GM23338 (cell line): ENCODE data around the gene ASPDH.

Source experiments
- CREB1 ChIP-seq: fragments of 250-450 bp; sonication (Bioruptor Pico); IDR thresholded peaks from 2 replicates; pipeline ENCODE4 v1.5.0; 2020; ENCODE audit warnings: low read depth, mild to moderate bottlenecking, moderate library complexity
- CTCF ChIP-seq, 2 experiments: fragments of 200-600 bp in 1 of 2; sonication (generic) in 1 of 2; conservative IDR thresholded peaks; 2 replicates each; pipeline versions ENCODE4 v1.5.1 to v1.6.1; 2016 to 2017; ENCODE audit warnings: antibody characterized with exemption in 2 of 2, low read depth in 2 of 2, mild to moderate bottlenecking in 2 of 2, moderate library complexity in 1 of 2
- EZH2 ChIP-seq: fragments of 200-600 bp; sonication (generic); IDR thresholded peaks from one replicate; pipeline ENCODE4 v1.8.0; 2017; ENCODE audit warnings: antibody characterized with exemption, mild to moderate bottlenecking, low read depth; ENCODE audit not compliant: unreplicated experiment
- EZH2phosphoT487 ChIP-seq: fragments of 200-600 bp; sonication (generic); IDR thresholded peaks from one replicate; pipeline ENCODE4 v1.8.1; 2018; ENCODE audit warnings: antibody characterized with exemption; ENCODE audit not compliant: unreplicated experiment

GRCh38 chr19:50475101-50475568 lies 38.6 kb downstream of the ASPDH start:
- TF ChIP-seq EZH2phosphoT487 (no peak), CTCF (conservative IDR thresholded peaks at IDR 0.05; ENCODE audit: low read depth in 2 of 2) (no peak), EZH2 (no peak), CREB1 (CRISPR knock-in tag) (no peak)
